ENCODE results near the gene FALEC. TPM values are rescaled to one million over a fixed set of nuclear protein-coding genes. Genes with fewer than 3 reads are reported as not detected.

The FALEC gene
- total RNA-seq, 2 experiments from 2014 or later, result not detected

DNA sequence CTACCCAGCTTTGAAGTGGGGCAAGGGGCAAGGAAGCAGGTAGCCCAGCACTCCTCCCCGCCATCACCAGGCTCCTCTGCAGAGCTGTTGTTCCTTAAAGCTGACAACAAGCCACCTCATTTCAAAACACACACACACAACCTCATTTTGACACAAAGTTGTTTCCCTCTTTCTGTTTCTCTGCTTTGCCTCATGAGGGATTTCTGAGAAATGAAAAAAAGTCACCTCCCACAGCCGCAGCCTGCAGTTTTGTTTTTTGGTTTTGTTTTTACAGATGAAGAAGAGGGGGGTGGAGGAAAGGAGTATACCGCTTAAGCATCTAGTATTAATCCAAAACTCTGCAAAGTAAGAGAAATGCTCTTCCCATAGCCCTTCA, 51.8 kb downstream of the FALEC start:
- peak overlapping the region; percentile 50 for H3K4me3 ChIP-seq (ENCODE audit: low read length)
- ATAC-seq (ENCODE audit: poor library complexity), result peak; percentile 39
- peak overlapping the region; percentile 83 for H3K4me3 Mint-ChIP-seq
- H3K36me3 ChIP-seq (ENCODE audit: insufficient read depth, low read length), result peaks cover 24% of the 10 kb centered on the region
- H3K27me3 ChIP-seq (ENCODE audit: control insufficient read depth in 1 of 2, insufficient read depth in 2 of 2, low read length in 2 of 2), result no peaks in the 10 kb centered on the region
- peak in 10 of 14 experiments; percentile 40 to 90 (median 58) for DNase-seq
- H3K27me3 Mint-ChIP-seq, result no peaks in the 10 kb centered on the region
- H3K27ac ChIP-seq (ENCODE audit: low read depth in 1 of 2, low read length in 2 of 2), result peak overlapping the region; percentile 59 to 97
- H3K4me1 ChIP-seq (ENCODE audit: insufficient read depth, low read length), result peaks cover 98% of the 10 kb centered on the region
- CTCF ChIA-PET, result interaction anchor here (0.7 to 3.1 kb wide), 6 partner anchors 11 to 60 kb away, joined by 3 to 19 read pairs (median 4); partner anchors contain the start of gene MCL1
- POLR2A ChIA-PET, result interaction anchor here (0.8 to 15.4 kb wide), 18 partner anchors 3 to 680 kb away, joined by 3 to 1538 read pairs (median 4); partner anchors contain the start of genes ADAMTSL4, ENSA, FALEC and GOLPH3L
- intact Hi-C loops (cut with DNase I, micrococcal nuclease), result no loop called here
- no peaks in the 10 kb centered on the region for H3K9me3 Mint-ChIP-seq
- H3K4me1 Mint-ChIP-seq (ENCODE audit: low read depth), result peaks cover 92% of the 10 kb centered on the region
- peak overlapping the region; percentile 98 for H3K27ac Mint-ChIP-seq
- H3K36me3 Mint-ChIP-seq (ENCODE audit: low read depth), result peaks cover 52% of the 10 kb centered on the region
- TF ChIP-seq, protein P1, sequence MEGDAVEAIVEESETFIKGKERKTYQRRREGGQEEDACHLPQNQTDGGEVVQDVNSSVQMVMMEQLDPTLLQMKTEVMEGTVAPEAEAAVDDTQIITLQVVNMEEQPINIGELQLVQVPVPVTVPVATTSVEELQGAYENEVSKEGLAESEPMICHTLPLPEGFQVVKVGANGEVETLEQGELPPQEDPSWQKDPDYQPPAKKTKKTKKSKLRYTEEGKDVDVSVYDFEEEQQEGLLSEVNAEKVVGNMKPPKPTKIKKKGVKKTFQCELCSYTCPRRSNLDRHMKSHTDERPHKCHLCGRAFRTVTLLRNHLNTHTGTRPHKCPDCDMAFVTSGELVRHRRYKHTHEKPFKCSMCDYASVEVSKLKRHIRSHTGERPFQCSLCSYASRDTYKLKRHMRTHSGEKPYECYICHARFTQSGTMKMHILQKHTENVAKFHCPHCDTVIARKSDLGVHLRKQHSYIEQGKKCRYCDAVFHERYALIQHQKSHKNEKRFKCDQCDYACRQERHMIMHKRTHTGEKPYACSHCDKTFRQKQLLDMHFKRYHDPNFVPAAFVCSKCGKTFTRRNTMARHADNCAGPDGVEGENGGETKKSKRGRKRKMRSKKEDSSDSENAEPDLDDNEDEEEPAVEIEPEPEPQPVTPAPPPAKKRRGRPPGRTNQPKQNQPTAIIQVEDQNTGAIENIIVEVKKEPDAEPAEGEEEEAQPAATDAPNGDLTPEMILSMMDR (IDR thresholded peaks at IDR 0.05), result no peak
- no peaks in the 10 kb centered on the region for H3K9me3 ChIP-seq (ENCODE audit: control insufficient read depth in 1 of 2, insufficient read depth in 1 of 2, low read length in 2 of 2)

DNA sequence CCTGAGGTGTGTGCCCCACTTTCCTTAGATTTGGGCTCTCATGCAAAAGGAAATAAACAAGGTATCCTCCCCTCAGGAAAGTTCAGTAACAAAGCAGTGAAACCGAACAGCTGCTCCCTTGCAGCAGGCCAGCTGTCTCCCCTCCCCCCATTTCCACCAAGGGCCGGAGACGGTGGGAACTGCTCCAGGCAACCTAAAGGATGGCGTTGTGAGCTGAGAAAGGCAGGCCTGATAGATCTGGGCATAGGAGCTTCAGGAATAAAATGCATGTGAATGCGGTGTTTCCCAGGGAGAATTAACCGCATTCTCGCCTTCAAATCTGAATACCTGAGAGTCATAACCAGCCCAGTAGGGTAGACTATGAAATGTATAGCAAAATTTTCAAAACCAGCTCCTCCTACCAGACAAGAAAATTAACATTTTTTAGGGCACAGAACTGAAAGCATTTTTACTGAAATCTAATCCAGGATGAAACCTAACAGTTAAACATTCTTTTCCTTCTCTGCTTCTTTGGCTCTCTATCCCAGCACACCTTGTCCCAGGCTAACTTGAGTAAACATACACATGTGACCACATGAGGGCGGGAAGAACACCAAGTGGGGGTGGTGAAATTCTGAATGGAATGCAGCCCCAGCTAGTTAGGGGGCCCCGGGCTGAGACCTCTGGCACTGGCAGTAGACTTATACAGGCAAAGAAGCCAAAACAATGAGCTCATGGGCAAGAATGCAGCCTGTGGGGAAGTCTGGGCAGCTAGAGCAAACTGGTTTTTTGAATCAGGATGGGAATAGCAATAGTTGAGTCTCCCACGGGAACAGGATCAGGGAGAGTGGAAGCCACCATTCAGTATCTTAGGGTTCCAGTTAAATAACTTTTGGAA, 52.4 kb downstream of the FALEC start:
- ATAC-seq (ENCODE audit: poor library complexity) (peak; percentile 15), DNase-seq (peak in 5 of 14 experiments; percentile 46 to 68 (median 58))
- intact Hi-C loops (cut with DNase I, micrococcal nuclease), result loop anchor here in 1 of 2 experiments (1.0 kb wide), 1 partner anchor 9 kb away; no protein-coding TSS in a partner anchor
- Mint-ChIP-seq H3K27me3 (no peaks in the 10 kb centered on the region), H3K4me3 (peak overlapping the region; percentile 83), H3K27ac (peak overlapping the region; percentile 98), H3K4me1 (ENCODE audit: low read depth) (peaks cover 92% of the 10 kb centered on the region), H3K36me3 (ENCODE audit: low read depth) (peaks cover 54% of the 10 kb centered on the region), H3K9me3 (no peaks in the 10 kb centered on the region)
- H3K27ac ChIP-seq (ENCODE audit: low read depth in 1 of 2, low read length in 2 of 2), result peak overlapping the region; percentile 59 to 97
- H3K4me1 ChIP-seq (ENCODE audit: insufficient read depth, low read length), result peaks cover 98% of the 10 kb centered on the region
- ChIA-PET CTCF (interaction anchor here (0.7 to 14.2 kb wide), 7 partner anchors 6 to 59 kb away, joined by 3 to 183 read pairs (median 4); partner anchors contain the start of gene MCL1), POLR2A (interaction anchor here (0.6 to 15.4 kb wide), 22 partner anchors 3 to 681 kb away, joined by 3 to 1538 read pairs (median 4); partner anchors contain the start of genes ADAMTSL4, ENSA, FALEC and GOLPH3L)
- TF ChIP-seq, protein P1 (IDR thresholded peaks at IDR 0.05), result no peak
- no peaks in the 10 kb centered on the region for H3K27me3 ChIP-seq (ENCODE audit: control insufficient read depth in 1 of 2, insufficient read depth in 2 of 2, low read length in 2 of 2)
- H3K4me3 ChIP-seq (ENCODE audit: low read length), result peak overlapping the region; percentile 50
- peaks cover 30% of the 10 kb centered on the region for H3K36me3 ChIP-seq (ENCODE audit: insufficient read depth, low read length)
- no peaks in the 10 kb centered on the region for H3K9me3 ChIP-seq (ENCODE audit: control insufficient read depth in 1 of 2, insufficient read depth in 1 of 2, low read length in 2 of 2)

DNA sequence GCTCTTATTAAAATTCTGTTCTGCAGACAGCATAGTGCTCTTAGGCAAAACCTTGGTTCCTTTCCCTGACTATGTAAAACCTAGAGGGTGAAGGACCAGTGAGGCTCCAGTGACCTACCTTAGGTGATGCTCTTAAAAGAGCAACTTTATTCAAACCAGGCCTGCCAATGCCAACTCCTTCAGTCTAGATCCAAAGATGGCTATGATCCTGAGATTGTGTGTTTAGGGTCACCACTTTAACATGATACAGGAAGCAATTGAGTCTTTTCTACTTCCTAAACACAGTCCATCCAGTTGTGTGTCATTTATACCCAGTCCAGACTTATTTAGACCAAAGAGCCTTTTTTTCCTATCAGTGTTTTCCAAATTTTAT, 53.0 kb downstream of the FALEC start:
- peaks cover 92% of the 10 kb centered on the region for H3K4me1 Mint-ChIP-seq (ENCODE audit: low read depth)
- TF ChIP-seq, protein P1 (IDR thresholded peaks at IDR 0.05), result no peak
- H3K27me3 ChIP-seq (ENCODE audit: control insufficient read depth in 1 of 2, insufficient read depth in 2 of 2, low read length in 2 of 2), result no peaks in the 10 kb centered on the region
- CTCF ChIA-PET, result interaction anchor here (1.1 to 14.2 kb wide), 5 partner anchors 7 to 59 kb away, joined by 3 to 183 read pairs (median 5); partner anchors contain the start of gene MCL1
- ATAC-seq (ENCODE audit: poor library complexity), result no peak
- no peaks in the 10 kb centered on the region for H3K27me3 Mint-ChIP-seq
- peaks cover 100% of the 10 kb centered on the region for H3K4me1 ChIP-seq (ENCODE audit: insufficient read depth, low read length)
- H3K36me3 ChIP-seq (ENCODE audit: insufficient read depth, low read length), result peaks cover 36% of the 10 kb centered on the region
- DNase-seq, result peak in 2 of 14 experiments; percentile 42 to 45
- H3K9me3 ChIP-seq (ENCODE audit: control insufficient read depth in 1 of 2, insufficient read depth in 1 of 2, low read length in 2 of 2), result no peaks in the 10 kb centered on the region
- POLR2A ChIA-PET, result interaction anchor here (0.6 to 15.4 kb wide), 13 partner anchors 4 to 682 kb away, joined by 3 to 1538 read pairs (median 7); partner anchors contain the start of genes ENSA, GOLPH3L, MCL1 and PRPF3
- H3K4me3 ChIP-seq (ENCODE audit: low read length), result peak overlapping the region; percentile 50
- intact Hi-C loops (cut with DNase I, micrococcal nuclease), result loop anchor here in 1 of 2 experiments (1.0 kb wide), 1 partner anchor 9 kb away; no protein-coding TSS in a partner anchor
- H3K4me3 Mint-ChIP-seq, result peak overlapping the region; percentile 83
- H3K27ac Mint-ChIP-seq, result peak overlapping the region; percentile 98
- H3K27ac ChIP-seq (ENCODE audit: low read depth in 1 of 2, low read length in 2 of 2), result peak overlapping the region; percentile 59 to 97
- H3K36me3 Mint-ChIP-seq (ENCODE audit: low read depth), result peaks cover 55% of the 10 kb centered on the region
- H3K9me3 Mint-ChIP-seq, result no peaks in the 10 kb centered on the region
